GM12878 (cell line): Measurements from ENCODE around the gene LAMA5. TPM values are rescaled to one million over a fixed set of nuclear protein-coding genes. Genes with fewer than 3 reads are reported as not detected.
A peak's percentile ranks its signal among the peaks of the same experiment; 100 is the strongest.

Experiments used
- BRCA1 ChIP-seq: IDR thresholded peaks from 2 replicates; pipeline ENCODE4 v1.6.1; 2011; ENCODE audit warnings: low read depth, low read length, improper control_type of control experiment
- CHD2 ChIP-seq: IDR thresholded peaks from 2 replicates; pipeline ENCODE4 v1.6.1; 2011; ENCODE audit warnings: low read depth, low read length, improper control_type of control experiment, borderline replicate concordance
- DPF2 ChIP-seq: fragments of 450-650 bp; IDR thresholded peaks from 2 replicates; pipeline ENCODE4 v1.6.1; 2017; ENCODE audit warnings: mild to moderate bottlenecking
- EED ChIP-seq: sonication (generic); IDR thresholded peaks from 2 replicates; pipeline ENCODE4 v1.6.1; 2016; ENCODE audit warnings: antibody characterized with exemption, low read depth
- FOXM1 ChIP-seq: IDR thresholded peaks from 2 replicates; pipeline ENCODE4 v1.6.1; 2012; ENCODE audit warnings: low read depth, mild to moderate bottlenecking, inconsistent platforms, low read length, moderate library complexity
- HCFC1 ChIP-seq: fragments of 150-350 bp; IDR thresholded peaks from 2 replicates; pipeline ENCODE4 v1.6.1; 2014; ENCODE audit warnings: low read length
- HDAC2 ChIP-seq: fragments of 200-600 bp; sonication (generic); IDR thresholded peaks from 2 replicates; pipeline ENCODE4 v1.6.1; 2017
- KAT2A ChIP-seq: conservative IDR thresholded peaks from 2 replicates; pipeline ENCODE4 v1.6.1; 2011; ENCODE audit warnings: low read depth, low read length; ENCODE audit not compliant: control insufficient read depth
- MYB ChIP-seq: fragments of 150-350 bp; IDR thresholded peaks from 2 replicates; pipeline ENCODE4 v1.6.1; 2014; ENCODE audit warnings: mild to moderate bottlenecking, low read depth, low read length, borderline replicate concordance
- NR2C2 ChIP-seq: IDR thresholded peaks from 2 replicates; pipeline ENCODE4 v1.6.1; 2011; ENCODE audit warnings: borderline replicate concordance, low read depth; ENCODE audit not compliant: control insufficient read depth, insufficient read length
- PML ChIP-seq: IDR thresholded peaks from 2 replicates; pipeline ENCODE4 v1.6.1; 2012; ENCODE audit warnings: low read length, inconsistent platforms
- POLR2AphosphoS2 ChIP-seq: IDR thresholded peaks from 2 replicates; pipeline ENCODE4 v1.6.1; 2011; ENCODE audit warnings: low read depth, mild to moderate bottlenecking, low read length, improper control_type of control experiment, moderate library complexity
- RB1 ChIP-seq: fragments of 450-650 bp; formaldehyde crosslinking; IDR thresholded peaks from 2 replicates; pipeline ENCODE4 v1.6.1; 2017; ENCODE audit warnings: mild to moderate bottlenecking, borderline replicate concordance
- RCOR1 ChIP-seq: conservative IDR thresholded peaks from 2 replicates; pipeline ENCODE4 v1.6.1; 2012; ENCODE audit warnings: low read depth, low read length, improper control_type of control experiment
- RFX5 ChIP-seq: IDR thresholded peaks from 2 replicates; pipeline ENCODE4 v1.6.1; 2011; ENCODE audit warnings: low read depth, low read length, improper control_type of control experiment
- RUNX3 ChIP-seq: IDR thresholded peaks from 2 replicates; pipeline ENCODE4 v1.6.1; 2012; ENCODE audit warnings: low read length, inconsistent platforms
- SMARCA5 ChIP-seq: fragments of 450-650 bp; IDR thresholded peaks from 2 replicates; pipeline ENCODE4 v1.6.1; 2017; ENCODE audit warnings: mild to moderate bottlenecking
- SUPT20H ChIP-seq: IDR thresholded peaks from 2 replicates; pipeline ENCODE4 v1.6.1; 2011; ENCODE audit warnings: low read depth, mild to moderate bottlenecking, low read length, moderate library complexity, borderline replicate concordance; ENCODE audit not compliant: control insufficient read depth
- ZBED1 ChIP-seq: IDR thresholded peaks from 2 replicates; pipeline ENCODE4 v1.6.1; 2016; ENCODE audit warnings: borderline replicate concordance
- polyA plus RNA-seq, 11 experiments: library from polyadenylated mRNA; depleted of rRNA in 4 of 11; unstranded in 6 of 11; stranded (reverse) in 5 of 11; fragments of >200 nt; fragmentation: Nextera tagmentation in 4 of 11; fragmentation: Illumina TruSeq in 1 of 11; extraction: Ambion mirVana in 4 of 11; extraction: Trizol in 1 of 11; gene quantifications; 1 replicate in 1 of 11; 2 replicates in 10 of 11; pipeline versions ENCODE4 v1.2.1 to v1.2.3, GENCODE V29; 2011 to 2016; ENCODE audit warnings: inconsistent platforms in 2 of 11, missing spikeins in 2 of 11, low read depth in 1 of 11
- total RNA-seq, 4 experiments: library from RNA; depleted of rRNA in 3 of 4; stranded (reverse); fragments of >200 nt in 3 of 4; fragmentation: Illumina TruSeq in 1 of 4; extraction: Trizol in 1 of 4; gene quantifications; 2 replicates each; pipeline versions ENCODE4 v1.2.1 to v1.2.3, GENCODE V29; 2013 to 2021
- TF ChIP-seq, protein P1 (sequence below): fragments of 150-350 bp; IDR thresholded peaks from 2 replicates; pipeline ENCODE4 v1.6.1; 2016; ENCODE audit warnings: low read depth, low read length
- TF ChIP-seq, protein P2 (sequence below): IDR thresholded peaks from 2 replicates; pipeline ENCODE4 v1.6.1; 2012; ENCODE audit warnings: low read length, inconsistent platforms
- TF ChIP-seq, protein P3 (sequence below): fragments of 450-650 bp; IDR thresholded peaks from 2 replicates; pipeline ENCODE4 v1.6.1; 2017; ENCODE audit warnings: mild to moderate bottlenecking, moderate library complexity

LAMA5 gene
- total and polyA plus RNA-seq, 10 of the 15 experiments (the other 5 are each of a cell fraction or from before 2014, with no cell fraction given): 0.09 to 3.1 (median 1.6) TPM; not detected in 3

DNA sequence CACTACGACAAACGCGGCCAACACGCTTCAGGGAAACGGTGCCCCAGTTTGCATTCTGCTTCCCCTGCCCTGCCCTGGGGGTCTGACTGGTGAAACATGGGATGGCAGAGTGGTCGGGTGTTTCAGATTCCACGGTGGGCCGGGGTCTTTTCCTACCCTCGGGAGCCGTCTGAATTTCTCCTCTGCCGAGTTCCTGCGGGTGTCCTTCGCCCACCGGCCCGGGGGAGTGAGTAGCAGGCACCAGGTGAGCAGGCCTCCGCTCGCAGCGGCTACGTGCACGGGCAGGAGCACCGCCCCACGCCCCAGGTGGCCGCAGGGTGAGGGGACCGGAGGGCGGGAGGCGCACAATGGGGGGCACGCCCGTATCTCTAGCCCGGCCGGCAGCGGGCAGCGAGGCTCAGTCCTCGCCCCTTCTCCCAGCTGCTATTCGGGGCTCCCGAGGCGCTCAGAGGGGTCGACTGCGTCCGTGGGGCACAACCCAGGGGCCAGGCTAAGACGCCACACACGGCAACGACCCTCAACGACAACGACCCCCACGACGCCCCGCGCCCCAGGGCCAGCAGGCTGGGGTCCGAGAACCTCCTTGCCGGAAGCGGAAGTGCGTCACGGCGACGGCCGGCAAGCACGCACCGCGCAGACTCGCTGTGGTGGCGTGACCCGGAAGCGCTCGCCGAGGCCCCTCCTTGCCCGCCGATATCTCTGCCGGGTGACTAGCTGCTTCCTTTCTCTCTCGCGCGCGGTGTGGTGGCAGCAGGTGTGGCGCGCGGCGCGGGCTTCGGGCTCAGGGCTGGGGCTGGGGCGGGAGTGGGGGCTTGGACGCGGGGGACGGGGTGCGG, 19.5 kb upstream of the LAMA5 start, which contains the start of gene RPS21 (continued):
- TF ChIP-seq, protein P1, sequence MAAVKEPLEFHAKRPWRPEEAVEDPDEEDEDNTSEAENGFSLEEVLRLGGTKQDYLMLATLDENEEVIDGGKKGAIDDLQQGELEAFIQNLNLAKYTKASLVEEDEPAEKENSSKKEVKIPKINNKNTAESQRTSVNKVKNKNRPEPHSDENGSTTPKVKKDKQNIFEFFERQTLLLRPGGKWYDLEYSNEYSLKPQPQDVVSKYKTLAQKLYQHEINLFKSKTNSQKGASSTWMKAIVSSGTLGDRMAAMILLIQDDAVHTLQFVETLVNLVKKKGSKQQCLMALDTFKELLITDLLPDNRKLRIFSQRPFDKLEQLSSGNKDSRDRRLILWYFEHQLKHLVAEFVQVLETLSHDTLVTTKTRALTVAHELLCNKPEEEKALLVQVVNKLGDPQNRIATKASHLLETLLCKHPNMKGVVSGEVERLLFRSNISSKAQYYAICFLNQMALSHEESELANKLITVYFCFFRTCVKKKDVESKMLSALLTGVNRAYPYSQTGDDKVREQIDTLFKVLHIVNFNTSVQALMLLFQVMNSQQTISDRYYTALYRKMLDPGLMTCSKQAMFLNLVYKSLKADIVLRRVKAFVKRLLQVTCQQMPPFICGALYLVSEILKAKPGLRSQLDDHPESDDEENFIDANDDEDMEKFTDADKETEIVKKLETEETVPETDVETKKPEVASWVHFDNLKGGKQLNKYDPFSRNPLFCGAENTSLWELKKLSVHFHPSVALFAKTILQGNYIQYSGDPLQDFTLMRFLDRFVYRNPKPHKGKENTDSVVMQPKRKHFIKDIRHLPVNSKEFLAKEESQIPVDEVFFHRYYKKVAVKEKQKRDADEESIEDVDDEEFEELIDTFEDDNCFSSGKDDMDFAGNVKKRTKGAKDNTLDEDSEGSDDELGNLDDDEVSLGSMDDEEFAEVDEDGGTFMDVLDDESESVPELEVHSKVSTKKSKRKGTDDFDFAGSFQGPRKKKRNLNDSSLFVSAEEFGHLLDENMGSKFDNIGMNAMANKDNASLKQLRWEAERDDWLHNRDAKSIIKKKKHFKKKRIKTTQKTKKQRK: no peak
- no peak for TF ChIP-seq SMARCA5
- TF ChIP-seq RCOR1: no peak
- TF ChIP-seq FOXM1: no peak
- no peak for TF ChIP-seq MYB
- TF ChIP-seq, protein P2, sequence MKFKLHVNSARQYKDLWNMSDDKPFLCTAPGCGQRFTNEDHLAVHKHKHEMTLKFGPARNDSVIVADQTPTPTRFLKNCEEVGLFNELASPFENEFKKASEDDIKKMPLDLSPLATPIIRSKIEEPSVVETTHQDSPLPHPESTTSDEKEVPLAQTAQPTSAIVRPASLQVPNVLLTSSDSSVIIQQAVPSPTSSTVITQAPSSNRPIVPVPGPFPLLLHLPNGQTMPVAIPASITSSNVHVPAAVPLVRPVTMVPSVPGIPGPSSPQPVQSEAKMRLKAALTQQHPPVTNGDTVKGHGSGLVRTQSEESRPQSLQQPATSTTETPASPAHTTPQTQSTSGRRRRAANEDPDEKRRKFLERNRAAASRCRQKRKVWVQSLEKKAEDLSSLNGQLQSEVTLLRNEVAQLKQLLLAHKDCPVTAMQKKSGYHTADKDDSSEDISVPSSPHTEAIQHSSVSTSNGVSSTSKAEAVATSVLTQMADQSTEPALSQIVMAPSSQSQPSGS: no peak
- TF ChIP-seq ZBED1: no peak
- no peak for TF ChIP-seq HDAC2
- TF ChIP-seq EED: no peak
- TF ChIP-seq RUNX3: peak; percentile 38
- TF ChIP-seq, protein P3, sequence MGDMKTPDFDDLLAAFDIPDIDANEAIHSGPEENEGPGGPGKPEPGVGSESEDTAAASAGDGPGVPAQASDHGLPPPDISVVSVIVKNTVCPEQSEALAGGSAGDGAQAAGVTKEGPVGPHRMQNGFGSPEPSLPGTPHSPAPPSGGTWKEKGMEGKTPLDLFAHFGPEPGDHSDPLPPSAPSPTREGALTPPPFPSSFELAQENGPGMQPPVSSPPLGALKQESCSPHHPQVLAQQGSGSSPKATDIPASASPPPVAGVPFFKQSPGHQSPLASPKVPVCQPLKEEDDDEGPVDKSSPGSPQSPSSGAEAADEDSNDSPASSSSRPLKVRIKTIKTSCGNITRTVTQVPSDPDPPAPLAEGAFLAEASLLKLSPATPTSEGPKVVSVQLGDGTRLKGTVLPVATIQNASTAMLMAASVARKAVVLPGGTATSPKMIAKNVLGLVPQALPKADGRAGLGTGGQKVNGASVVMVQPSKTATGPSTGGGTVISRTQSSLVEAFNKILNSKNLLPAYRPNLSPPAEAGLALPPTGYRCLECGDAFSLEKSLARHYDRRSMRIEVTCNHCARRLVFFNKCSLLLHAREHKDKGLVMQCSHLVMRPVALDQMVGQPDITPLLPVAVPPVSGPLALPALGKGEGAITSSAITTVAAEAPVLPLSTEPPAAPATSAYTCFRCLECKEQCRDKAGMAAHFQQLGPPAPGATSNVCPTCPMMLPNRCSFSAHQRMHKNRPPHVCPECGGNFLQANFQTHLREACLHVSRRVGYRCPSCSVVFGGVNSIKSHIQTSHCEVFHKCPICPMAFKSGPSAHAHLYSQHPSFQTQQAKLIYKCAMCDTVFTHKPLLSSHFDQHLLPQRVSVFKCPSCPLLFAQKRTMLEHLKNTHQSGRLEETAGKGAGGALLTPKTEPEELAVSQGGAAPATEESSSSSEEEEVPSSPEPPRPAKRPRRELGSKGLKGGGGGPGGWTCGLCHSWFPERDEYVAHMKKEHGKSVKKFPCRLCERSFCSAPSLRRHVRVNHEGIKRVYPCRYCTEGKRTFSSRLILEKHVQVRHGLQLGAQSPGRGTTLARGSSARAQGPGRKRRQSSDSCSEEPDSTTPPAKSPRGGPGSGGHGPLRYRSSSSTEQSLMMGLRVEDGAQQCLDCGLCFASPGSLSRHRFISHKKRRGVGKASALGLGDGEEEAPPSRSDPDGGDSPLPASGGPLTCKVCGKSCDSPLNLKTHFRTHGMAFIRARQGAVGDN: peak; percentile 41; the same call in 1 of the 2 replicates
- TF ChIP-seq NR2C2: peak; percentile 92
- no peak for TF ChIP-seq POLR2AphosphoS2
- TF ChIP-seq KAT2A: no peak
- TF ChIP-seq PML: no peak; the same call in 1 of the 2 replicates
- TF ChIP-seq RFX5: no peak
- TF ChIP-seq SUPT20H: no peak
- TF ChIP-seq DPF2: peak; percentile 57
- 0 out of 2 replicates have a peak, but pooled peaks have one; percentile 49 for TF ChIP-seq RB1
- TF ChIP-seq BRCA1: no peak
- TF ChIP-seq CHD2: peak; percentile 66; the same call in 1 of the 2 replicates
- TF ChIP-seq HCFC1: peak; percentile 80
